Kasumi-1 (cell line): ENCODE measurements around the gene PCSK2.

Experiments used
- DNase-seq, 2 experiments: peaks; one replicate each; lab custom pipeline; 2025; lab: John Stamatoyannopoulos, UW

Gene PCSK2

DNA sequence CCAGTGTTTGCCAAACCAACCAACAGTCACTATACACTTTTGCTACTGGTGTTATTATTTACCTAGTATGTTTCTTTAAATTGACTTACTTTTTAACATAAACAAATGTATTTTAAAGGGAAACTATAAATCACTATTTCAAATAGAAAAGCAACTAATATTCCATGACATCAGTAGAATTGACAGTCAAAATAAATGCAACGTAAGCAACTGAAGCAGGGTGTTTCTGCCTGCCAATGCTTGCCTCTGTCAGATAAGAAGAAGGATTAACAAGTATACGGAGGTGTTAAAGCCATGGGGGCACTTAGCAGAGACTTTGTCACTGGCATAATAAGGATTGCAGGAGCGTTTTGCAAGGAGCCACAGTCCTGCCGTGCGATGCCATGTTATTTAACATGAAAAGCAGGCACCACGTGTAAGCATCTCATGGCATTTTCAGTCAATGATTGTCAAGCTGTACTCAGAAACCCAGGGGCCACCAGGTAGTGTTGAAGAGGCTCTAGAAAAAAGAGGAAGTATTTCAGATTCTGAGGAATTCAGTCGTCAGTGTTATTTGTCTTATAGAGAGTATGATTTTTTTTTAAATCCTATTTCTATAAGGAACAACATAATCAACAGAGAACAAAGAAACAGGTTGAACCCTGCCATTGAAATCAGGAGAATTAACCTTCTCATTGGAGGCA is 172.6 kb downstream of the PCSK2 start:
- DNase-seq = no peak

DNA sequence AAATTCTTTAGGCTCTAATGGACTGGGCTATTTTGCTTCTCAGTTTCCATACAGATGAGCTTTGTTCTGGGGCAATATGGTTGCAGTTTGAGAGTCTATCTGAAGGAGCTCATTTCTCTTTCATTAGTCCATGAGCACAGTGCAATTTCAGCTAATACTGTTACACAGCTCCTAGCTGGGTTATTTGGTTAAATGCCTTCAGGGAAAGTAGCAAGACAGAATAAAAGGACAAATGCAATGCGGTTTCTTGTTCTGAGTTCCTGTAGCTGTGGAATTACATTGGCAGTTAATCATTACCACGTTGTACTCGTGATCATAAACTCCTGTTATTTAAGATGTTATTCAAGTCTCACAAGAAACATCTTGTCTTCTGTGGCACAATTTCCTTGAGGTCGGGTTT is 176.6 kb downstream of the PCSK2 start:
- DNase-seq = no peak

DNA sequence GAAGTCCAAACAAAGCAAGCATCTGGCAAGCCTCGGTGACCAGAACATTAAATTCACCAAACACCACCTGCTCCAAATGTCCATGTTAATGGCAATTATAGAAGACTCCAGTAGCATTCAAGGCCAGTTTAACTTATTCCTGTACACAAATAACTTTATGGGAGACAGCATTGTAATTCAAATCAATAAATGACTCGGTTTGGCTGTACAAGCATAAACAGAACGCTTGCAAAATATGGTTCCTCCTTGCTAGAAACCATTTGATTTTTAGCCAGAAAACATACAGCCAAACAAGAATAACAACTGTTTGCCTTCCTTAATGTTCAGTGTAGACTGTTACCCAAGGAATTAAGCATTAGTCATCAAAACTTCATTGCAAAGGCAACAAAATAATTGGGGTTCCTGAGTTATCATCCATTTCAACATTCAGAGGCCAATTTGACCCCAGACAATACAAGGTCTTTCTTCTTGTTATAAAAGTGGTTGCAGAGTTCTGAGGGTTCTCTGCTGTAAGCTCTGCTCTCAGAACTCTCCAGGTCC is 179.3 kb downstream of the PCSK2 start:
- DNase-seq = no peak

DNA sequence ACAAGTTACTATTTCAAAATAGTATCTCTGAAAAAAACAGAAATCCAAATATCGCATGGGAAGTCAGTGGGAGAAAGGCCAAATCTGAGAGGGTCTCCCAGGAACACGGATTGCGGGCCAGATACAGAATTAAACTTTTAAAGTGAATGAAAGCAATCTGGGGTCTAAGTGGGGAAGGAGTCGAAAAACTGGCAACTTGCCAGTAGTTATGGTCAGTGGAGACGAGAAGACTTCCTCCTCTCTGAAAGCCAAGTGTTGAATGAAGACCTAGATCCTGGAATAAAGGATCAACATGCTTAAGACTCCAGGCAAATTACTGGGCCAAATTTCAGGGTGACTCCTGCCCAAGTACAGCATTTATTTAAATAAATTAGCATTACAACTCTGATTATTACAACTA is 180.7 kb downstream of the PCSK2 start:
- no peak for DNase-seq

DNA sequence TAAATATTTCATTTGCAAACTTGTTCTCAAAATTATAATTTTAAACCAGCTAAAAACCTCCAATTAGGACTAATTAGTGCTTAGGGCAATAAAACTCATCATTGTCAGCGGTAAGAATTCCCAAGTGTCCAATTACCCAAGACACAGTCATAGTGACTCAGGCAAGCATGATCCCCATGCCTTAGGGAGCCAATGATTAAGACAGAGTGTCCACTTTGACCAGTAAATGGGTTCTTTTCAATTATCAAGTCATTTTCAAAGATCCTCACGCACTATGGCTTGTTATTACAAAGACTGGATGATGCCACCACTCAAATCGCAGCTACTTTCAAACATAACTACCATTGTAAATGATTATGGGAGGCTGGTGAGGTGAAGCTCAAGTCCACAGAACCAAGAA is 190.4 kb downstream of the PCSK2 start:
- no peak for DNase-seq

DNA sequence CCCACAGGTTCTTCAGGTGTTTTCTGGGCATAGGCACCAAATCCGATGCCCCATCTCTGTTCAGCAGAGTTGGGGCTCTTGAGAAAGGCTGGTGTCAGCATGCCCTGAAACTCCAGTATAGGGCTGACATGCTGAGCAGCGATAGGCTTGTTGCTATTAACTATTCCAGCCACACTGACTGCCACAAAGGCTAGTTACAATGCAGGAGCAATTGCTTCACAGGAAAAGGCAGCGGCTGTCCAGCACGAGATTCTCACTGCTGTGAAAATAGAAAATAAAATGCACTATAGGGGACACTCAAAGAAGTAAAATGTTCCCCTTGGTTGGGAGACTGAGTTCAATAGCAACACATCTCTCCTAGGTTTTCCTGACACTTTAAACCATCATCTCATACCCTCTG is 191.9 kb downstream of the PCSK2 start:
- no peak for DNase-seq

DNA sequence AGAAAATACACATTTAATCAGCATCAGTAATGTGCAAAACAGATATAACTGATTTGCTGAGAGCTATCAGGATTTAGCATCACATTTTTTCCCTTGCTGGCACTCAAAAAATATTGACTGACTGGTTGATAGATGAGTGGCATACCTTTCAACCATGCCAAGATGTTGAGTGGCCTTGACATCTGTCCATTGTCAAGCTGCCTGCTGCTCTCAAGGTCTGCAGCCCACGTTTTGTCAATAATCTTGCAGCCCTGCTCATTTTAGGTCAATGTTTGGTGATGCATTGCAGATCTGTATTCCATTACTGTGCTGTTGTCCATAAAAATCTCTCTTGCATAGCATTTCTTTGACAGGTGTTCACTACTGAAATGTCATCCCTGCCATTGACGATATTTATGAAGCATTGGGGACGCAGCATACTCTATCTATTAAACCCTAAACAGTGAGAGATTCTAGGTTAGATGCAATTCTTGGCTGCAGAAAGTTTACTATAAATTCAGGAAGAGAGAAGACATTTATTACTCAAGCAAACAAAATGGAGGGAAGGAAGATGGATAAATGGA is 192.7 kb downstream of the PCSK2 start:
- no peak for DNase-seq

DNA sequence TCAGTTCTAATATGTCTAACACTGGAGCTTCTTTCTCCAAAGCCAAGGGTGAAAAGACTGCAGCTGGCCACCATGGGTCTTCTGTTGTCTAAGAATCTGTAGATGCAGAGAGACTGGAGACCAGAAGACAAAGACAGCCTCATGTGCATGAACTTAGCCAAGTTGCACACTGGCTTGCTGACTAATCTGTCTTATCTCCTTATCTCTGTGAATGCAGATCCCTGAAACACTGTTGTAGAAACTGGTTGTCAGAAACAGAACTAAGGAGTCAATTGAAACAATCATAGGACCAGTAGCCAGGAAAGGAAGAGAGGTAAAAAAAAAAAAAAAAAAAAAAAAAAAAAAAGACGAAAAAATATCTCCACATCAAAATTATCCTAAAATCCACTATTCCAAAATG is 194.7 kb downstream of the PCSK2 start:
- DNase-seq = no peak

DNA sequence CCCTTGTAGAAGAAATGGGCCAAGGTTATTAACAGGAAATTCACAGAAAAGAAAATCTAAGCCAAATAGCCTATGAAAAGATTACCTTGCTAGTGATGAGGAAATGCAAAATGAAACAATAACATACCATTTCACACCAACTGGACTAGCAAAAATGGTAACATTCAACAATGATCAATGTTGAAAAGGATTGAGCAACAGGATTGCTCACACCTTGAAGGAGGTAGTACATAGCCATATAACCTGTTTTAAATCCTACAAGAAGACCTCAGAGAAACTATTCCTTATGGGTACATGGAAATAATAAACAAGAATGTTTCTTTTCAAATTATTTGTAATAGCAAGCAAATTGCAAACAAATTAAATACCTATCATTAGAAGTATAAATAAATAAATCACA is 196.9 kb downstream of the PCSK2 start:
- DNase-seq = no peak

DNA sequence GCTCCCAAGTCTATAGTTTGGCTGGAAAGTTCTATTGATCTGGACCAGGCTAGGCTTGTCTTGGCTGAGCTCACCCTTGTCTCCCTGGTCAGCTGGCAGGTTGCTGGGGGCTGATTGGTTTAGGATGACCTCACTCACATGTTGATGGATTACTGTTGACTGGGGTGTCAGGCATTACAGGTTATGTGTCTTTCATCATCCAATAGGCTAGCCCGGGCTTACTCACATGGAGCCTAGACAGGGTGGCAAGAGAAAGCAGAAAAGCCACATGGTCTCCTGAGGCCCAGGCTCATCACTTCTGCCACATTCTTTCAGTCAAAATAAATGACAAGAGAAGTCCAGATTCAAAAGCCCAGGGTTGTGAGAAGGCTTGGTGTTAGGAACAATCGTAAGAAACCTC is 200.8 kb downstream of the PCSK2 start:
- no peak for DNase-seq

DNA sequence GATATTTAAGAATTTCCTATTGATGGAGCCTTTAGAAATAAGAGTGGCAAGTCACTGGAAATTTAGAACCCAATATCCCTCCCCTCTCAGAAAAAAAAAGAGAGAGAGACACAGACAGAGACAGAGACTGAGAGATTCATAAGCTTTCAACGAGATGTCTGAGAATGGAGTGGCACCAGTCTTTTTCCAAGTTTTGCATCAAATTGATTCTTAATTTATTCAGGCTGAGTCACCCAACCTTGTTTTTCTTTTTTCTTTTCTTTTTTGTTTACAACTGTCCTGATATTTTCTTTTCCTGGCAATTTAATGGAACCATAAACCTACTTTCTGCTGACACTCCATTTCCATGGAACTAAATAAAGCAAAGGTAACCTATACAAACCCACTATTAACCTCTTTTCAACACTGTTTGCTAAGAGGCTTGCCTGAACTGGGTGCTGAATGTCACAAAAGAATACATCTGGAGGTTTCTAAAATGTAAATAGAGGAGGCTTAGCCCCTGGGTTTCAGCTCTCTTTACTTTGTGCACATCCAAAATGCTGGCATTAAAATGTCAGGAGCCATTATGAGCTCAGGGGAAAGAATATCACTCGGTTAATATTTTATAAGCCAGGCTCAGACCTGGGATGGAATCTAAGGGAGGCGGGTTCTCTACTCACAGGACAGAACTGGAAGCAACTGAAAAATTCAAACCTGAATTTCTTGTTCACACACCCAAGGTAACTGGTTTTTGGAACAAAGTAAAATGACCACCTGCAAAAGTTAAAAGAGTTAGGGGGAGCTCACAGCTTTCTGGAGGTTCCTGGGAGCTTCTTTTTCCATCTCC is 203.5 kb downstream of the PCSK2 start:
- DNase-seq = no peak

DNA sequence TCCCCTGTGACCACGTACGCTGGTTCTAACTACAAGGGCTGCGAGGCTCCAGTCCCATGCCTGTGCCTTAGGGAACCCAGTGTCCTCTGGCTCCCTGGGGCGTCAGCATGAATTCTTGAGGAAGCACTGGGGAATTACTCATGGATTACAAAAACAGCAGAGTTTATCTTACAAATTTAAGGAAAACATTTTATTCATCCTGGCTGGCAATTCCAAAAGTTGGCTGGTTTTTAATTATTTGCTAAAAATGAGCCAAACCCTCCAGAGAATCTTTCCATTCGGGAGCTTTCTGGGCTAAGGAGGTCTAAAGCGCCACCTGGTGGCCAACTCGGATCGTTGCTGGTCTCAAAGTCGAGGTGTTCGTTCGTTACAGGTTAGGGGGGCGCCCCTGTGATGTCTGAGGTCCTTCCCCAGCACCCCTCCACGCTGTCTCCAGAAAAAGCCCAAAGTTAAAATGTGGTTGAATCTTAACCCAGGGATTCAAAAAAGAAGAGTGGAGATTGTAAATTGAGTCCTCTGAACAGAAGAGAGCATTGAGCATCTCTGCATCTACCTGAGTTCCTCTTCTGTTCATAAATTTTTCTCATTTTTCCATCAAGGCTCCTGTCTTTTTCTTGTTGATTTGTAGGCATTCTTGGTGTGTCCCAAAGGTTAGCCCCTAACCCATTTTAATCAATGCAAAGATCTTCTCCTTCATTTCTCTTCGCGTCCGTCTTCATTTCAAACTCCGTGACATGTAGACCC is 205.0 kb downstream of the PCSK2 start:
- DNase-seq = peak; percentile 34 to 46

DNA sequence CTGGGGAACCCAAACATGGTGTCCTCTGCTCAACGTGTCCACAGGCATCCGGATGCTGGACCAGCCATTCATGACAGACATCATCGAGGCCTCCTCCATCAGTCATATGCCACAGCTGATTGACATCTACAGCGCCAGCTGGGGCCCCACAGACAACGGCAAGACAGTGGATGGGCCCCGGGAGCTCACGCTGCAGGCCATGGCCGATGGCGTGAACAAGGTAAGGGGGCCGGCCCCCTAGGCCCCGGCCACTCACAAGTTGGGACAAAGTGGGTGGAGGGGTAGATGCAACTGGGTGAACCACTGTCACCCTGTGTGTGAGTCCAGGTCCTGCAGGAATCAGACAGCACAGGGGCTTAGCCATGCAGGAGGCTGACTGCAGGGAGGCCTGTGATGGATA is 209.8 kb downstream of the PCSK2 start:
- no peak for DNase-seq

DNA sequence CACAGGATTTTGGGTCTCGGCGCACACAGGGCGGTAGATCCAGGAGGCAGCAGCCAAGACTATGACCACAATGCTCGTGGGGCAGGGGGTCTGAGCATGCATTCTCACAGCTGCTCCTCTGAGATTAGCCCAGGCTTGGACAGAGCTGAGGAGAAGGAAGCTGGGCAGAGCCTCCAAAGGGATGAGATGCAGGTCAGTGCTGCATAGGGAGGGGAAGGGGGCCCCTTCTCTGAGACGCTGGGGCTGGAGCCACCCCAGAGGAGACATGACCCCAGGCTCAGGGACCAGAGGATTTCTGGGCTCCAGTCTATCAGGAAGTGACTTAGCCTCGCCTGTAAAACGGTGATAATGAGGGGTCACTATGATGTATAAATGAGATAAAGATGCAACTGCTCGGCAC is 210.4 kb downstream of the PCSK2 start:
- no peak for DNase-seq

DNA sequence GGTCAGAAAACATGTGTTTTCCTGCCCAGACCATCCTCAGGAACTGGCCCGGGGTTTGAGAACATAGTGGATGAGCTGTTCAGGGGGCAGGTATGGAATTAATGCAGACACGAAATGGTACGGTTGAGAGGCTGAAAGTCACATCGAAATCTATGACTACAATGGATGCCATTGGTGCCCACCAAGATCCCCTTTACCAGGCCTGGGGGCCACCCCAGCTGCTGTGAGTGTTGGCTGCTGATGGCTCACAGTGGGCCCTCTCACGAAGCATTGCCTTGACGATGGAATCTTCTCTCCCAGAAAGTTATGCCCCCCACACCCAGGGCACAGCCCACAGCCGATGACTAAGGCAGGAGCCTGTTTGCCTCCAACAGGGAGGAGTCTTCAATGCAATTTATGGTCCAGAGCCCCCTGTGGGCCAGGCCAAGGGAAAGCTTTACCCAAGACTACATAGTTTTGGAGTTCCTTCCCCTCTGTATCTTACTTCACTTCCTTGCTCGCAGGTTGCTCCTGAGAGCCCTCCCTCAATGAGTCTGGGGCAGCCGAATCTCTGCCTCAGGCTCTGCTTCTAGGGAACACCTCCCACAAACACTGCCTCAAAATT is 211.7 kb downstream of the PCSK2 start:
- DNase-seq = no peak

DNA sequence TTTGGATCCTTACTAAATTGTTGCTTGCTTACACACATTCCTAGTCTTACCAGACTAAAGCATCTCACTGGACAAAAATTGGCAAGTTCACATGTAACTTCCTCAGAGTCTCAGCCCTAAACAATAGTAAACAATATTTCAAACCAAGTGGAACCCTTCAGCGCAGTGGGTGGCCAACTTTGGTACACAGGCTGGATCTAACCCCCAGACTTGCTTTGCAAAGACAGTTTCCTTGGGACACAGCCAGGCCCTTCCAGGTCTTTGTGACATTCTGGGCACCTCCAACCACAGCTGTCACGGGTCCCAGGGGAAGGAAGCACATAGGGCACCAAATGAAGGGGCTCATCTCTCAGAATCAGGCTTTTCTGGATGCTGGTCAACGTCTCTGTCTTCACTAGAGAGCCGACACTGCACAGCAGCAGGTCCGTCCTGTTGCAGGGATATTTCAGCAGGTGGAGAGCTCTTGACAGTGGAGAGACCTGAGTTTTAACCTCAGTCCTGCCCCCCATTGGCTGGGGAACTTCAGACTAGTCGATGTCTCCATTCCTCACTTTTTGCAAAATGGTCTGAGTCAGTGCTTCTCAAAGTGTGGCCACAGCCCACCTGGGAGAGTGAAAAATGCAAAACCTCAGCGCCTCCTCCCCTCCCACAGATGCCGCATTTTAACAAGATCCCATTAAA is 212.9 kb downstream of the PCSK2 start:
- DNase-seq = no peak

DNA sequence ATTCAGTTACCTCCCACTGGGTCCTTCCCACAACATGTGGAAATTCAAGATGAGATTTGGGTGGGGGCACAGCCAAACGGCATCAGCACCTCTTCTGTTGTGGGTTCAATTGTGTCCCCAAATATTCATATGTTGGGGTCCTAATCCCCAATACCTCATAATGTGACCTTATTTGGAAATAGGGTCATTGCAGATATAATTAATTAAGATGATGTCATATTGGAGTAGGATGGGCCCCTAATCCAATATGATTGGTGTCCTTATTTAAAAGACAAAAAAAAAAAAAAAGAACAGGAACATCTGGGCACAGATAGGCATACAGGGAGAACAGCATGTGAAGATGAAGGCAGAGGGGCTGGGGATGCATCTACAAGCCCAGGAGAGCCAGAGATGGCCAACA is 214.9 kb downstream of the PCSK2 start:
- DNase-seq = no peak

DNA sequence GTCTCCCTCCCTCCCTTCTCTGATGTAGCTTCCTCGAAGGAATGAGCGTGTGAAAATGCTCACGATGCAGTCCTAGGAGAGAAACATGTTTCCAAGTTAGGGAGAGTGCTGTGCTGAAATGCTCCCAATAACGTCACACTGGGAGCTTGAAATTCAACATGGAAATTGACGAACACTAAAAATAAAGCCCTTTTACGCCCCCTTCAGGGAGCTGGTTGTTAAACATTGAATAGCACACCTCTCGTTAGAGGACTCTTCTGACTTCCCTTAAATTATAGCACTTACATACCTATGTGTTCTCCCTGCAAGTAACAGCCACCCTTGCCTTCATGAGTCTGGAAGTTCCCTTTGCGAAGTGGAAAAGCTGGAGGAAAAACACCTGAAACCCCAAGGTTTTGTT is 215.7 kb downstream of the PCSK2 start:
- peak; percentile 46 to 50 for DNase-seq

DNA sequence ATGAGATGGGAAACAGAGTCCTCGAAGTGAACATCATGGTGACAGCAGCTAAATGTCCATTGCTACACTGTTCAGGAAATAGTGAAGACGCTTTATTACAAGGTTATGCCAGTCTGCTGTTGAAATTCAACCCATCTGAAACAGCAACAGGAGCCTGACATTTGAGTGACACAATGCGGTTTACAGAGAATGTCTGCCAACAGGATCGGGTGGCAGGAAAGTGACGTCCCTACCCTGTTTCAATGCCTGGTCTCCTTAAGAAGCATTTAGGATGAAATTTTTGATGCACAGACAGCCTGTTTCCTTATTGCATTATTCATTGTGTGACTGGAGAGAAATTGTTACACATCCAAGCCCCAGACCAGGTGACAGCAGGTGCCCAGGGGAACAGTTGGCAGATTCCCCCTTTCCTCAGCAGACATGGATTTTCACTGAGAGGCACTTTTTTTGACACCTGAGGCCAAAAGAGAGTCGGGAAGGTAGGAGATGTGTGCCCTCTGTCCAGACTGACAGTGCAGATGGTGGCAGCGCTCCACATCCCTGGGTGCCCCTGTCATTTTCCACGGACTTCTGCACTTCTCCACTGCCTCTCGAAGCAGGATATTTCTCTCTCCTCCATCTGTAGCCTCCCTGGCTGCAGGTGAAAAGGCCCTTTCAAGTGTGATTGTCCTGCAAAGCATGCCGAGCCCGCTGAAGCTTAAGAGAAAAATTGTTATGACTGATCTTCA is 216.5 kb downstream of the PCSK2 start:
- DNase-seq = no peak

DNA sequence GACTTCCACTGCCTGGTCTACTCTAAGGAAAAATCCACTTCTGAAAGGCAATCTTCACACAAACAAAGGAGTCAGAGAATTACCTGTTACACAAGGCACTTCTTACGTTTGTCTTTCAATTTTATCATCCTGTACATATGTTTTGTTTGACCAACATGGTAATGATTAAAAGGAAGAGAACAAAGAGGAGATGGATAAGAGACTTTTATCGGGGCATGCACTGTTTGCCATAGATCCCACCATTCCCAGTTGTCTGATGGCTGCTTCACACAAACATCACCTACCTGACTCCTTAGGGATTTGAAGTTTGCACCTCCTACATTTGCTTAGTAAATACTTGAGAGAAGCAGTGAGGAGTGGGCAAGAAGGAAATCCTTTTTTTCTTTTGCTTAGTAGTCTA is 217.3 kb downstream of the PCSK2 start:
- no peak for DNase-seq

DNA sequence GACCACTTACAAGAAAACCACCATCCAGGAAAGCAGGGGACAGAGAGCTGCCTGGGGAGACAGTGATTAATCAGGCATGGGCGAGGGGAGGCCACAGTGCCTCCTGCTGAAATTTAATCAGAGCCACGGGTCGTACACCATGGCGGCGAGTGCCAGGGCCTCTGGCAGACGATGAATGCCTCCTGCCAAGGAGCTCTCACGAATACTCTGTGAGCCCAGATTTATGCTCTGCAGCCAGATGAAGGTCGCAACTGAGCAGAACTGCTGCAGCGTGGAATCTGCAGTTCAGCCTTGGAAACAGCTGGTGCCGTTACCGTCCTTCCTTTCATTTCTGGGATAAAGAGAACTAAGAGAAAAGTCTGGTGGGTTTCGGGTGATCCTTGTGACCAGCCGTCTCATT is 218.7 kb downstream of the PCSK2 start:
- DNase-seq = no peak
